Islet of Langerhans (tissue), 1 donor: ENCODE data around the gene ANKRD33B.
"Not testable (repeated sequence)": the region's sequence is repeated elsewhere in the genome, so short reads cannot be mapped to it uniquely, and the experiment has no call there.

Experiments
- FAIRE-seq: peaks from one replicate; lab custom pipeline; 2011; peaks lifted over from hg19 to GRCh38; lab: Jason Lieb, UNC

ANKRD33B gene

DNA sequence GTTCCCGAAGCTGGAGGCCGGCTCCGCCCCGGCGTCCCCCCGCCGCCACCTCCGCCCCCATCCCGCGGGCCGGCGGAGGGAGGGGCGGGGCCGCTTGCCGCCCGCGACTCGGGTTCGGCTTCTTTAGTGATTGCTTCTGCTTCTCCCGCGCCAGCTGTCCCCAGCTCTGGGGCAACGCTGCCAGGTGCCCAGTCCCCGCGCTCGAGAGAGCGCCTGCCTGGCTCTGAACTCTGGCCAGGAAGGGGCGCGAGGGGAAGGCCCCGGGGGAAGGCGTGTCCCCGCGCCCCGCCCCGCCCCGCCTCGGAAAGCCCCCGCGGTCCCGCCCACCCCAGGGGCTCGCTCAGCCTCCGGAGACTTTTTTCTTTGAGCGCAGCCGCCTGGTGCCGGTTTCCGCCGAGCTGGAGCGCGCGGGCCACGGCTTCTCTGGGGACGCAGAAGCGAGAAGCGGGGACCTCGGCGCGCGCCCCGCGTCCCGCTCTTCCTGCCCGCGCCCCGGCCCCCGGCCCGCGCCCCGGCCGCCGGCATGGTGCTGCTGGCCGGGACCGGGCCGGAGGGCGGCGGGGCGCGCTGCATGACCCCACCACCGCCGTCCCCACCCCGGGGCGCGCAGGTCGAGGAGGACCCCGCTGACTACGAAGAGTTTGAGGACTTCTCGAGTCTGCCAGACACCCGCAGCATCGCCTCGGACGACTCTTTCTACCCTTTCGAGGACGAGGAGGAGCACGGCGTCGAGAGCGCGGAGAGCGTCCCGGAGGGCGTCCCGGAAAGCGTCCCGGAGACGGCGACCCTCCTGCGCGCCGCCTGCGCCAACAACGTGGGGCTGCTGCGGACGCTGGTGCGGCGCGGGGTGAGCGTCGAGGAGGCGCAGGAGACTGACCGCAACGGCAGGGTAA is at the start of gene ANKRD33B:
ANKRD33B (plus strand) TSS at position 126 of the 893 bp plus-strand sequence; CDS start at position 524, 398 bp downstream.
- FAIRE-seq = no peak

DNA sequence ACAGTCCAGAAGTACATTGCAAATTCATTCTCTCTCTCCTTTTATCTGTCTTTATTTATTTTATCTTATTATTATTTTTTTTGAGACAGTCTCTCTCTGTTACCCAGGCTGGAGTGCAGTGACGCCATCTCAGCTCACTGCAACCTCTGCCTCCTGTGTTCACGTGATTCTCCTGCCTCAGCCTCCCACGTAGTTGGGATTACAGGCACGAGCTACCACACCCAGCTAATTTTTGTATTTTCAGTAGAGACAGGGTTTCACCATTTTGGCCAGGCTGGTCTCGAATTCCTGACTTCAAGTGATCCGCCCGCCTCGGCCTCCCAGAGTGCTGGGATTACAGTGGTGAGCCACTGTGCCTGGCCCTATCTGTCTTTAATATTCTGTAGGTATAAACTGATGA is 49.3 kb upstream of the ANKRD33B start:
- FAIRE-seq = not testable (repeated sequence)

DNA sequence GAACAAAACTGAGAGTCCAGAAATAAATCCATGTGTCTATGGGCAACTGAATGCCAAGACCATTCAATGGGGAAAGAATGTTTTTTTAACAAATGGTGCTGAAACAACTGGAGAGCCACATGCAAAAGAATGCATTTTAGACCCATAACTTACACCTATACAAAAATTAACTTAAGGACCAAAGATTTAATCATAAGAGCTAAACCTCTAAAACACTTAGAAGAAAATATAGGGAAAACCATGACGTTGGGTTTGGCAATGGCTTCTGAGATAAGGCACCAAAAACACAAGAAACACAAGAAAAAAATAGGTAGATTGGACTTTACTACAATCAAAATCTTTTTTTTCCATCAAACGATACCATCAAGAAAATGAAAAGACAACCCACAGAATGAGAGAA is 48.4 kb upstream of the ANKRD33B start:
- no peak for FAIRE-seq

DNA sequence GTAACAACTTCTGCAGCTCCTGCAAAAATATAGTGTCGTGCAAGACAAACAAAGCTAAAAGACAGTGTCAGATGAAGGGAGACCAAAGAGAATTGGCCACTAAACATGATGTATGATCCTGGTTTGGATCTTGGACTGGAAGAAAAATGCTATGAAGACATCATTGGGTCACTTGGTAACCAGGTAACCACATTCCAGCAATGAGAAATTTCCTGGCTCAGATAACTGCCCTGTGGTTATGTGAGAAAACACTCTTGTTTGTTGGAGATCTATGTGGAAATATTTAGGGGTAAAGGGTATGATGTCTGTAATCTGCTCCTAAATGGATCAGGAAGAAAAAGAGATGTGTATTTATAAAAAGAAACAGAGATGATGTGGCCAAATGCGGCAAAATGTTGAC is 45.5 kb upstream of the ANKRD33B start:
- FAIRE-seq = no peak

DNA sequence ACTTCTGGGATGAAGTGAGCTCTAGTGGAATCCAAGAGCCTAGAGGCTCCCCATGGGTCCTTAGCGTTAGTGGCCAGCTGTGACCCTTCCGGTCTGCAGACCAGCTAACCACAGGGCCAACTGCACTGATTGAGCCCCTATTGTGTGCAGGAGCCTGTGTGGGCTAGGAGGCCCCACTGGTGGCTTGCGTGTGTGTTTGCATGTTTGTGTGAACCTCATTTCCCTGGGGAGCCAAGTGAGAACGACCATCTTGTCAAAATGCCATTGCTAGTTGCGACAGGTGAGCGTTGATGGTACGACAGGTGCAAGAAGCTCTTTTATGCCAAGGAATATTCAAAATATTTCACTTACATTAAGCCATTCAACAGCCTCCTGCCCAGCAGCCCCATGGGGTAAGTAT is 44.1 kb upstream of the ANKRD33B start:
- FAIRE-seq = no peak

DNA sequence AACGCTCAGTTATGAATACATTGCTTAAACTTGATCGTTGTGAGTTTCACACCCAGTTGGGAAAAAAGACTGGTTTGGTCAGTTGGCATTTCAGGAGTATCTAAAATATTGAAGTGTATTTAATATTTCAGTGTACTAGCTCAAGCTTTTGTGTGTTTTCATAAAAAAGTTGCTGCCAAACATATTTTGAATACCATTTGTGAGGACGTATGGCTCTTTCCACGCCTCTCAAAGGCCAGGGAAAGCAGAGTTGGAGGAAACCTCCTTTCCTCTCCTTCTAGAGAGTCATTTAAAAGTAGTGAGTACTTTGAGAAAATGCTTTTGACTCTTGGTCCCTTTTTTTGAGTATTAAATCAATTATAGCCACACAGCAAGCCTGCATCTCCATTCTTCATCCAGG is 43.2 kb upstream of the ANKRD33B start:
- no peak for FAIRE-seq

DNA sequence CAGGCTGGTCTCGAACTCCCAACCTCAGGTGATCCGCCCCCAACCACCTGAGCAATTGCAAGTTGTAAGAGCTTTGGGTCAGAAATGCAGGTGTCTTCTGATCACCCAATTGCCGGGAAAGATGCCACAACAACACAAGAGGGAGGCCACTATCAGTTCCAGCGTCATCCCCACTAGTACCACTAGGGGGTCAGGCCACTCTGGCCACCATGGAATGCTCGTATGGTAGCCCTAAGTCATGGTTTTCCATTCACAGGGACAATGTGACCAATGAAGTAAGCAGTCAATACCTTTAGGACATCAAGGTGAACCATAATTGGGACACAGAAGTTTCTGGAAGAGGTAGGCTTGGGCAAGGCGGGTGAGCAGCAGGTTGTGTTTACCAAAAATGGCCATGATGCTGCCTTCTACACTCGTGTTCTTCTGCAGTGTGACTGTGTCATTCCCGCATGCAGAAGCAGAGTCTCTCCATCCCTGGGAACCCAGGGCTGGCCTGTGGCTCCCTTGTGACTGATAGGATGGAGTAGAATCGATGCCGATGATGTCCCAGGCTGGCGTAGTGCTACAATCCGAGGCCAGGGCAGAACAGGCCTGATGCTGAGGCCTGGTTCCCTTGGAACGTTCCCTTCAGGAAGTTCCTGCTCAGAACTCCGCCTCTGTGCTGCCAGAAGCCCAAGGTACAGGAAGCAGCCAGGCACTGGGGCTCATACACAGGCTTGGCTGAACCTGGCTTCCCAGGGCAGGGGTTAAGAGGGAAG is 42.2 kb upstream of the ANKRD33B start:
- no peak for FAIRE-seq

DNA sequence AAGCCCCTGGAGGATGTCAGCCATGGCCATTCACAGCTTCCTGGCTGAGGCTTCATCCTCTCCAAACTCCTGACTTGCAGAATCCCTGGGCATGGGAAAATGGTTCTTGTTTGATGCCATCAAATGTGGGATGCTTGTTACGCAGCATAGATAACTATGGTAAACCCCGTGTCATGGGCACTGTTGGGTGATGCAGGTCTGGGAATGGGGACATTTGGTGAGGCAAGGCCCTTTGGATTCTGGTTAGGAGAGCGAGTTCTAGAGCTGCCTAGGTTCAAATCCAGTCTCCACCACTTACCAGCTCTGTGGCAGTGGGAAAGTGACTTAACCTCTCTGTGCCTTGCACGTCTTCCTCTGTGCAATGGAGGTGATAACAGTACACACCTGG is 41.7 kb upstream of the ANKRD33B start:
- FAIRE-seq = no peak

DNA sequence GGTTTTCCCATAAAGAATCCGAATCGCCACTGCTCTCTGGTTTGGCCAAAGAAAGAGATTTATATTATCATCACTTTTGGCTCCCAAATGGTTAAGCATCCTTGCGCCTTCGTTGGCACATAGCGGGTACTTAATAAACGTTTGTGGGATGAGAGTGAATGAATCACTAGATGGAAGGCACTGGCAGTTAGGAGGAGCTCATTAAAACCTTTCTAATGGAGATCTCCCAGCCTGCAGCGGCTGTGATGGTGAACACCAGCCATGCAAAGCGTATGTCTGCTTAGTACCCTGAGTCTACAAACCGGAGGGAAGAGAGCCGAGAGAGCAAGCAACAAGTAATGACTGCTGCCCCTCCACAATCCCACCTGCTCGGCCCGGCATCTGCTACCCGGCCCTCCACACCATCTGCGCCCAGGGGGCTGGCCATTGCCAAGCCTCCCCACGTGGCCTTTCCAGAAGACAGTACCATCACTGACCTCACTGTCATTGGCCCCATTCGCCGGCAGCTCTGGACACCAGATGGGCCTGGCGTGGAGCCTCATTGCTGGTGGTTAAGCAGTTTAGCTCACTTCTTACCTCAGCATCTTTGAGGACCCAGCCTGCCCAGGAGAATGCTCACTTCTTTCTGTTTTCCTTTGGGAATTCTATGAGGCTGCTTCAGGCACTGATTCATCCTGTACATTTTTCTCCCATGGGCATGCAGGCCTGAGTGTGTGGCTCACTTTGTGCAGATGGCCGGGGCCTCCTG is 39.3 kb upstream of the ANKRD33B start:
- no peak for FAIRE-seq

DNA sequence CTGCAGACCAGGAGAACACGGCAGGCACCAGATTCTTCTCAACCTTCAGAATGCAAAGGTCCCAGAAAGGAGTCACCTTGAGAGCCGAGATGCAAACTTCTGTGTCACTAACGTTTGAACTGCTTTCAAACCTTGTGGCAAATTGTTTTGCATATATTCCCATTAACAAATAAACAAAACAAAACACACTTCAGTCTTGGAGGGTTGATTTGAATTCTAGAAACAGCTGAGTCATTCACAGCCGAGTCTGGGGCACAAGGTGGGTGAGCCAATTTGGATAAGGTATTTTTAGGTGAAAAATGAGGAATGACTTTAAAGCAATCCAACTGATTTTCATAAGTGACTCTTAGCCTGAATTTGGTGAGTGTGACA is 38.8 kb upstream of the ANKRD33B start:
- FAIRE-seq = no peak

DNA sequence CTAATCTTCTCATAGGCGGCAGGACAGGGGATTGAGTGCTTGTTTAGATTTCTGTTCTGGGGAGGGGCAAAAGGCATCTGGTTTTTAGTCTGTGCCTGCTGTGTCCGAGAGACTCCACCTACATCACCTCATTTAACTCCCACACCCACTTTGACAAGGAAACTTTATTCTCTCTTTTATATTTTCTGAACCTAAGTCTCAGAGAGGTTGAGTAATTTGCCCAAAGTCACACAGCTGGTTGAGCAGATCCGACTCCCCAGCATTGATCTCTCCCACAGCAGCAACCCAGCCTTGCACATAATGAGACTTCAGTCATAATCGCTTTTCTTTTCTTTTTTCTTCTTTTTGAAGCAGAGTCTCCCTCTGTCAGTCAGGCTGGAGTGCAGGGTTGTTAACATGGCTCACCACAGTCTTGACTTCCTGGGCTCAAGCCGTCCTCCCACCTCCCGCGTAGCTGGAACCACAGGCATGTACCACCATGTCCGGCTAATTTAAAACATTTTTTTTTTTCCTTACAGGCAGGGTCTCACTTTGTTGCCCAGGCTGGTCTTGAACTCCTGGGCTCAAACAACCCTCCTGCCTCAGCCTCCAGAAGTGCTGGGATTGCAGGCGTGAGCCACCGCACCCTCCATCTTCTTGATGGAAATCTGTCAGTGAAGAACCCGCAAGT is 36.5 kb upstream of the ANKRD33B start:
- FAIRE-seq = no peak

DNA sequence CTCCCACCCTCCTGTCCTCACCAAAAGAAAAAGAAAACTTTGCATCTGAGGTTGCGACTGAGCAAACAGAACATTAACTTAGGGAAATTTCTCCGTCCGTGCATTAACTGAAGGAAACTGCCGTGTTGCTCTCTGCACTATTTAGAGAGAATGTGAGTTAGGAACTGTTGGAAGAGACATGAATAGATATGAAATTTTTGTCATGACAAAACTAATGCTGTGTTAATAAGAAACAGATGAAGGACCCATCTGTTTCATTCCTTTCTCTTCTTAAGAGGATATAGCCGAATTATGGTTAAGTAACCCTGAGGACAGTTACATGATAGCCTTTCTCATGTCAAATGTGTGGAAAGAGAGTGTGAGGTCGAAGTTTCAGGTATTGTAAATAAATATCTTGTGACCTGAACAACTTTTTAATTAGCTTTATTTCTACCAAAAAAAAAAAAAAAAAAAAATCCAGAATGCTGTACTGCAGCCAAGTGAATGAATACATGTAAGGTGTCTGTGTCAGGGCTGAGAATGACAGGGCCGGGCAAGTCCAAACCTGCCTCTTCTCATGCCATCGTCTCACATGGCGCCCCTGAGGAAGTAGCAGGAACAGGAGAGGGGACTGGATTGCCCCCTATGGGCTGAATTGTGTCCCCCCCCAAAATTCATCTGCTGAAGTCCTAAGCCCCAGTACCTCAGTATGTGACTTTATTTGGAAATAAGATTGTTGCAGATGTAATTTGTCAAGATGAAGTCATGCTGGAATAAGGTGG is 35.6 kb upstream of the ANKRD33B start:
- no peak for FAIRE-seq

DNA sequence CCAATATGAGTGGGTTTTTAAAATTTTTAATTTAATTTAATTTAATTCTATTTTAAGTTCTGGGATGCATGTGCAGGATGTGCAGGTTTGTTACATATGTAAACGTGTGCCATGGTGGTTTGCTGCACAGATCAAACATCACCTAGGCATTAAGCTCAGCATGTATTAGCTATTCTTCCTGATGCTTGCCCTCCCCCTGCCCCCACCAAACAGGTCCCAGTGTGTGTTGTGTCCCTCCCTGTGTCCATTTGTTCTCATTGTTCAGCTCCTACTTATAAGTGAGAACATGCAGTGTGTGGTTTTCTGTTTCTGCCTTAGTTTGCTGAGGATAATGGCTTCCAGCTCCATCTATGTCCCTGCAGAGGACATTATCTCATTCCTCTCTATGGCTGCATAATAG is 35.0 kb upstream of the ANKRD33B start:
- no peak for FAIRE-seq

DNA sequence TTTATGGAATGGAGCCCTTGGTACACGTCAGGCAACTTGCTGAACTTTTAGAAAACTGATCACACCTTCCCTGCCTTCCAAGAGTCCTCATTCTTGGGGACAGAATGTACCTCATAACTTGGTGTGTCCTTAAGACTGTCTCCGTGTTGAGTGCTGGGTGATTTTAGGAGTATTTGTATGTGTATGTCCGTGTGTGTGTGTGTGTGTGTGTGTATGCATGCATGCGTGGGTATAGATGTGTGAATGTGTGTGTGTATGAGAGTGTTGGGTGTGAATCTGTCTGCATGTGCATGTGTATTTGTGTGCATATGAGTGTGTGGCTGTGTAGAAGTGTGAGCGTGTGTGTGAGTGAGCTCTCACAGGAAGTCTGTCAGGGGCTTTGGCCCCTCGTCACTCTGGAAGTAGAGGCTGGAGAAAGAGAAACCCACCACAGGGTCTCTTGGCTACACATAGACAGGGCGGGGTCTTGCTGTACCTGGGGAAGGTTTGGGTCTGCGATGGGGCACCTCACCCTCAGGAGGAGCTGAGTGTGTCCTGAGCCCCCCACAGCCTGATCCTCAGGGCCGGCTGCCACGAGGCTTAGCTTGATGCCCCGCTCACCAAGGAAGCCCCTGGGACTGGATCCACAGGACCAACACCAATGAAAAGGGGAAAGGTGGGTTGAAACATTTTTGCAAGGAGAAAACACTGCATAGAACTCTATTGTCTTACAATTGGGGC is 33.1 kb upstream of the ANKRD33B start:
- FAIRE-seq = no peak

DNA sequence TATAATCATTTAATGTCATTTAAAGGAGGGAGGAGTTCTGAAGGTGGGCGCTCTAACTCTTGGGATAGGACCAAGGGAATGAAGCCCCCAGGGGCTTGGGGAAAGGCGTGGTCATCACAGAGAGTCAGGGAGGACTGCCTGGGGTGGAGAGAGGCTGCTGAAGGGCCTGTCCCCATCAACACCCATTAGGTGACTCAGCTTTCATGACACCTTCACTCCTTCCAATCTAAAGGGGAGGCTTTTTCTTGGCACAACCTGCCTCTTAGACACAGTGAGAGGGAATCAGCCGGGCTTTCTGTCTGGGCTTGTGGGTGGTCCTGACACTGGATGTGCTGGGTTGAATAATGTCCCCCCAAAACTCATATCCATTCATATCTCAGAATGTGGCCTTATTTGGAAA is 31.4 kb upstream of the ANKRD33B start:
- FAIRE-seq = no peak

DNA sequence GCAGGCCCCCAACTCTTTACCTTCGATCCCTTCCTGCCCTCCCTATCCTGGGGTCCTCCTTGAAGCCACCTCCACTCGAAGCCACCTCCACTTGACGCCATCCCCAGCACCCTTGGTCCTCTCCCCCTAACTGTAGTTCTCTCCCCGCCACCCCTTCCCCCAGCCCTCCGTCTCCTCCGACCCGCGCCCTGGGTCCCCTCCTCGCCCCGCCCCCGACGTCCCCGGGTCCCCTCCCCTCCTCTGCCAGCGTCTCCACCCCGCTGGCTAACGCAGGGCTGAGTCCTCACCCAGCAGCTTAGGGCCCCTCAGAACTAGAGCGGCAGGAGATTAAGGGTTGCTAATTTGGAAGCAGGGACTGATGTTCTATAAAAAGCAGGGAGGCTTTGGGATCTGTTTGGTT is 30.6 kb upstream of the ANKRD33B start:
- no peak for FAIRE-seq

DNA sequence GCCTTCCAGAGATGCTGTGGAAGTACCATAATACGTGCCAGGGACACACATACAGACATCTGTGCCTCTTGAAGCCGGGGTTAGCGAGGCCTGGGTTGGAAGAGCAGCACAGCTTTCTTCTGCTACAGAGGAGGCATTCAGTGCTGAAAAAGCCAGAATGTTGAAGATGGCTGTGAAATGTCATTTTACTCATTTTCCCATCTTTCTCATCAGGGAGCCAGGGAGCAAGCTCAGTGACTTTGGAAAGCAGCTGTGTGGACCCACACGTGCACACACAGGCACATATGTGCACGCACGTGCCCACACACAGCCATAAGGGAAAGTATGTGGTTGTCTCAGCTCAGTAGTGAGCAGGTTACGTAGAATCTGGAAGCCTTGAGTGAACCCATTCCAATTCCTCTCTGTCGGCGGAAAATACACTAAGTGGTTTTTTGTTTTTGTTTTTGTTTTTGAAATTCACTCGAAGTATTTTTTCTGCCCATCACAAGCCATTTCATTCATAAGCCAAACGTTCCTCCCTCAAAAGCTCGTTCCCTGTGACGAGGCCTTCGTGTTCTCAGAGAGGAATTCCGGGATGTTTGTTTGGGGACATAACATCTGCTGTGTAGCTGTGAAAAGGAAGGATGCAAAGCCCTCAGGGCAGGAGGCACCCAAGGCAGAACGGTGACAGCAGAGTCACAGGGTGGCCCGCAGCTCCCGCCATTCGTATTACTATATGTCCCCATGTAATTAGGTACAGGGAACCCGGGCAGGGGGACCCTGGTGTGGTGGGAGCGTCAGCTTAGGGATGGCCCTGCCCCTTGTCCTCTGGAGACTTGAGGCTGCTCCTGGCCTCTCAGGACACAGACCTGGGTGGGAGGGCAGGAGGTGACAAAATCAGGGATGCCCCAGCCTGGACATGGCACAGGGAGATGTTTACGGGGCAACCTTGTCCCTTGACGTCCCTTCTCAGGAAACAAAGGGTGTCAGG is 29.0 kb upstream of the ANKRD33B start:
- no peak for FAIRE-seq

DNA sequence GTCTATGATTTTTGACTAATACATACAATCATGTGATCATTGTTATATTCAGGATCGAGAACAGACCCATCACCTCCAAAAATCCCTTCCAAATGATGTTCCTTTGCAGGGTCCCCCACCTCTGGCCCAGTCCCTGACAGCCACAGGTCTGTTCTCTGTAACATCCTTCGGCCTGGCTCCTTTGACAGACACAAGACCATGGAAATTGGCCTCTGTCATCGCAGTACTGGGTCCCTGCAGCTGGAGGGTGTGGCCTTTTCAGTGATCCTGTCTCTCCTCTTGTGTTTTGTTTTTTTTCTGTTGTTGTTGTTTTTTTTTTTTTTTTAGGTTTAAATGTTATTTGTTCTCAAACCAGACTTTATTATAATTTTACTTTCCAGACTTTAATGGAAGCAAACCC is 27.4 kb upstream of the ANKRD33B start:
- FAIRE-seq = no peak

DNA sequence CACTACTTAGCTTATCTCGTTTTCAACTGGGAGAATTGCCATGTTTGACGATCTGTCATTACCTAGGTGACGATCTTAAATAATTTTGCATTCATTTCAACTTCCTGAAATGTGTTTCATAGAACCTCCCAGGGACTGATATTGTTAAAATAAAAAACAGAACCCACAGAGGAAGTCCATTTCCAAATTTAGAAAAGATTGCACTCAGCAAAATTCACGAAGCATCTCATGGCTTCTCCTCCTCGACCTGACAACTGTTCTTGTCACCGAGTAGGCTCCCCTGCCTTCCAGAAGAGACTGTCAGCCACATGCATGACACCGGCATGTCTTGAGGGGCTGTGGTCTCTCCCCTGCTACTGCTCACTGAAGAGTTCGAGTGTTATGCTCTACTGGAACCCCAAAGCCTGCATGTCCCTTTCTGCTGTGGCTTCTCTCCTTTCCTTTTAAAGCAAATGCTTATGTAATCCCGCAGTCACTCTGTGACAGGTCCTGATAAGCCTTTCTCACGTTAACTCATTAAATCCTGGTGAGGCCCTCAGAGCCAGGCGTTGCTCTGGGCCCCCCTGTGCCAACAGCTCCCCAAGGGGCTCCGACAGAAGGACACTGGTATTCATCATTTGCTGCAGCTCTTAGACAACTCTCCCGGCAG is 26.8 kb upstream of the ANKRD33B start:
- FAIRE-seq = no peak
